T-helper 22 cell (primary cell): ENCODE results near the gene NEURL2.

Experiments
- DNase-seq: peaks from one replicate; pipeline ENCODE4 v3.0.0-alpha.2; 2020; ENCODE audit warnings: low read depth

Gene NEURL2

GRCh38 chr20:45842169-45842812, 48.7 kb downstream of the NEURL2 start:
- DNase-seq = no peak

GRCh38 chr20:45841407-45842129, 49.4 kb downstream of the NEURL2 start:
- no peak for DNase-seq

GRCh38 chr20:45840700-45841198, 50.3 kb downstream of the NEURL2 start:
- no peak for DNase-seq
